GM18870 (cell line): Measurements from ENCODE around the gene GIT1.

ENCODE experiments used
- ATAC-seq: cut with Tn5 transposase; IDR thresholded peaks from one replicate; pipeline ENCODE4 v1.9.1; 2021; ENCODE audit warnings: moderate library complexity; ENCODE audit not compliant: unreplicated experiment

GIT1 gene

GRCh38 chr17:29594519-29595090, 5.2 kb upstream of the GIT1 start:
- ATAC-seq: no peak

- no peak for ATAC-seq
Observed at GRCh38 chr17:29593591-29594518, 4.4 kb upstream of the GIT1 start.

- no peak for ATAC-seq
Observed at GRCh38 chr17:29592850-29593551, 3.6 kb upstream of the GIT1 start, which contains the start of gene ANKRD13B. Gene ANKRD13B, plus strand, starts transcription at chr17:29593132. Its CDS starts 490 bp downstream, at chr17:29593622.

- no peak for ATAC-seq
Observed at GRCh38 chr17:29591737-29592608, 2.5 kb upstream of the GIT1 start.

- no peak for ATAC-seq
Observed at GRCh38 chr17:29591146-29591736, 1.8 kb upstream of the GIT1 start.

GRCh38 chr17:29590411-29591145, 1.1 kb upstream of the GIT1 start:
- ATAC-seq: no peak

- no peak for ATAC-seq
Observed at GRCh38 chr17:29588562-29589411, 661 bp downstream of the GIT1 start.

- ATAC-seq: no peak
Observed at GRCh38 chr17:29588017-29588561, 1.4 kb downstream of the GIT1 start.

GRCh38 chr17:29587591-29587990, 1.9 kb downstream of the GIT1 start:
- no peak for ATAC-seq

- no peak for ATAC-seq
Observed at GRCh38 chr17:29586676-29587469, 2.6 kb downstream of the GIT1 start.

- no peak for ATAC-seq
Observed at GRCh38 chr17:29585080-29585751, 4.2 kb downstream of the GIT1 start.

GRCh38 chr17:29584452-29585079, 4.9 kb downstream of the GIT1 start:
- ATAC-seq: no peak

GRCh38 chr17:29583324-29584248, 5.9 kb downstream of the GIT1 start:
- no peak for ATAC-seq

- no peak for ATAC-seq
Observed at GRCh38 chr17:29582772-29583171, 6.7 kb downstream of the GIT1 start.

GRCh38 chr17:29582254-29582765, 7.1 kb downstream of the GIT1 start:
- no peak for ATAC-seq
